Activated naive CD8-positive, alpha-beta T cell treated with anti-CD3 and anti-CD28 coated beads, Interleukin-2, amount 10 ng/mL, durations not matched to agents 7 days and 5 days (primary cell): ENCODE measurements around the gene ARL5A. TPM values are rescaled to one million over a fixed set of nuclear protein-coding genes. Genes with fewer than 3 reads are reported as not detected.
"Not testable (repeated sequence)": the region's sequence is repeated elsewhere in the genome, so short reads cannot be mapped to it uniquely, and the experiment has no call there.

Experiments used
- ATAC-seq: fragments of 150-1000 bp; cut with Tn5 transposase; one replicate; pipeline ENCODE4 v1.10.0; 2021; ENCODE audit warnings: low read depth, moderate library complexity
- POLR2A ChIA-PET: fragments of 350-600 bp; sonication (Branson Sonifier 250); formaldehyde crosslinking; loops from one replicate; lab custom pipeline; 2021; ENCODE audit warnings: antibody characterized with exemption; lab: Charles Lee
- DNase-seq: peaks from one replicate; pipeline ENCODE4 v3.0.0; 2021
- H3K27ac Mint-ChIP-seq: one replicate; pipeline ENCODE4 v1.8.0; 2022; ENCODE audit warnings: mild to moderate bottlenecking, mixed read lengths
- H3K27me3 Mint-ChIP-seq: one replicate; pipeline ENCODE4 v1.8.0; 2022; ENCODE audit warnings: mild to moderate bottlenecking, moderate library complexity, mixed read lengths
- H3K36me3 Mint-ChIP-seq: one replicate; pipeline ENCODE4 v1.8.0; 2021; ENCODE audit warnings: mild to moderate bottlenecking, mixed read lengths
- H3K4me1 Mint-ChIP-seq: one replicate; pipeline ENCODE4 v1.8.0; 2021; ENCODE audit warnings: mixed read lengths
- H3K4me3 Mint-ChIP-seq: one replicate; pipeline ENCODE4 v1.8.0; 2022; ENCODE audit warnings: mild to moderate bottlenecking, moderate library complexity, mixed read lengths
- H3K9me3 Mint-ChIP-seq: one replicate; pipeline ENCODE4 v1.8.0; 2021; ENCODE audit warnings: mixed read lengths
- total RNA-seq, 2 experiments: library from RNA; stranded (reverse); gene quantifications; one replicate each; pipeline ENCODE4 v1.2.3, GENCODE V29; 2021

Gene ARL5A
- 10 to 100 TPM; 41.6 to 44.8 TPM for total RNA-seq

DNA sequence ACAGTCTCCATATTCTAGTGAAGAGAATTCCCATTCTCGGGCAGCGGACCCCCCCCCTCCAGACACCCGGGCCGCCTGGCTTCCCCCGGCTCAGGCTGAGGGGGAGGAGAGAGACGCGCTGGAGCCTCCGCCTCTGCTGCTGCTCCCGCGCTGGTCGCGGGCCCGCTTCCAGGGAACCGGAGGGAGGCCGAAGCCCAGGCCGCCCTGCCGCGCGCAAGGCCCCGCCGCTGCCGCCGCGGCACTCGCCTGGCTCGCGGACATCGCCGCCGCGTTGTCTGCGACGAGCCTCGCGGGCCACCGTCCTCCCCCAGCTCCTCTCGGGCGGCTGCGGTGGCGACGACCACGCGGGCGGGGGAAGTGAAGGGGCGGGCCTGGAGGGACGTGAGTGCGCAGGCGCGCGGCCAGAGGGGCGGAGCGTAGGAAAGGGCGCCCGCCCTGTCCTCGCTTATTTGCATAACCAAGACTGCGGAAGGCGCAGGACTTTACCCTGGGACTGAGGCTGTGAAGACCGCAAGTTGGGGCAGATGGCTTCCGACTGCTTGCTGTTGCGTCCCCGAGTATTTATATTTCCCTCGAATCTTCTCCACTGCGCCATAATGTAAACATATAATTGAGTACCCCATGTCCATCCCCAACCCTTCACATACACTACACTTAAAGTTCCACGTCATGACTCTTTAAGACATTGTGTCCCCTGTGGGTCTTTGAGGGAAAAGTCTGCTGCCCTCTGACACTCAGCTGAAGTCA, at the start of gene ARL5A:
Gene ARL5A (minus strand): TSS at position 279 of the 747 bp plus-strand sequence. CDS start 245 bp downstream, at position 34.
- H3K27me3 Mint-ChIP-seq = no peaks in the 10 kb centered on the region
- no peaks in the 10 kb centered on the region for H3K9me3 Mint-ChIP-seq
- ATAC-seq = peak; percentile 96
- H3K4me1 Mint-ChIP-seq = peaks cover 25% of the 10 kb centered on the region
- H3K36me3 Mint-ChIP-seq = no peaks in the 10 kb centered on the region
- H3K27ac Mint-ChIP-seq = peak within 1 kb of the TSS; percentile 94
- DNase-seq = peak; percentile 99
- H3K4me3 Mint-ChIP-seq = peak within 1 kb of the TSS; percentile 94
- POLR2A ChIA-PET = interaction anchor here (1.0 to 1.7 kb wide), 5 partner anchors 9 to 567 kb away, joined by 5 to 6 read pairs (median 5); partner anchors contain the start of gene RBM43

DNA sequence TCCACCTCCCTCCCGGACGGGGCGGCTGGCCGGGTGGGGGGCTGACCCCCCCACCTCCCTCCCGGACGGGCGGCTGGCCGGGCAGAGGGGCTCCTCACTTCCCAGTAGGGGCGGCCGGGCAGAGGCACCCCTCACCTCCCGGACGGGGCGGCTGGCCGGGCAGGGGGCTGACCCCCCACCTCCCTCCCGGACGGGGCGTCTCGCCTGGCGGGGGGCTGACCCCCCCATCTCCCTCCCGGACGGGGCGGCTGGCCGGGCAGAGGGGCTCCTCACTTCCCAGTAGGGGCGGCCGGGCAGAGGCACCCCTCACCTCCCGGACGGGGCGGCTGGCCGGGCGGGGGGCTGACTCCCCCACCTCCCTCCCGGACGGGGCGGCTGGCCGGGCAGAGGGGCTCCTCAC, 47.4 kb upstream of the ARL5A start:
- DNase-seq, H3K27me3 Mint-ChIP-seq, ATAC-seq, H3K27ac Mint-ChIP-seq, H3K4me1 Mint-ChIP-seq, H3K4me3 Mint-ChIP-seq, H3K36me3 Mint-ChIP-seq, POLR2A ChIA-PET, H3K9me3 Mint-ChIP-seq: not testable (repeated sequence)

DNA sequence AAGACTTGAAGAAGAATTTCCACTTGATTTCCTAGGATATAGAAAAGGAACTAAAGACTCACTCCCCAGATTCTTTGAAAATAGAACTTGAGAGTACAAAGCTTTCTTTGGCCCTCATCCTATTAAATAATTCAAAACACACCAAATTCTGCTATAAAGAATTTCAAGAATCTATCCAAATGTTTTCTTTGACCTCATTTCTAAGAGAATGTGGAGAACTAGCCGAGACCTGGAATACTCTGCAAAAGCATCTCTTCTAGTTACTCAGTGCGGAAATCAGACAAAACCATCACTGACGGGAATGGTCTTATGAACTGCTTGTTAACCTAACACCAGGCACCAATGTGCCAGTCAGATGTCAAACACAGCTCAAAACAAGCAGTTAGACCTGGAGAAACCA, 44.2 kb upstream of the ARL5A start:
- Mint-ChIP-seq H3K36me3 (no peaks in the 10 kb centered on the region), H3K27ac (no peak overlapping the region), H3K4me1 (no peaks in the 10 kb centered on the region), H3K27me3 (peaks cover 3% of the 10 kb centered on the region), H3K9me3 (no peaks in the 10 kb centered on the region), H3K4me3 (no peak overlapping the region)
- no peak for DNase-seq
- POLR2A ChIA-PET = no interaction called here
- no peak for ATAC-seq

GRCh38 chr2:151869291-151869690, 41.1 kb upstream of the ARL5A start:
- ATAC-seq (no peak), DNase-seq (no peak)
- Mint-ChIP-seq H3K9me3 (no peaks in the 10 kb centered on the region), H3K27me3 (peaks cover 3% of the 10 kb centered on the region), H3K4me1 (no peaks in the 10 kb centered on the region), H3K4me3 (no peak overlapping the region), H3K27ac (no peak overlapping the region), H3K36me3 (no peaks in the 10 kb centered on the region)
- POLR2A ChIA-PET = no interaction called here

DNA sequence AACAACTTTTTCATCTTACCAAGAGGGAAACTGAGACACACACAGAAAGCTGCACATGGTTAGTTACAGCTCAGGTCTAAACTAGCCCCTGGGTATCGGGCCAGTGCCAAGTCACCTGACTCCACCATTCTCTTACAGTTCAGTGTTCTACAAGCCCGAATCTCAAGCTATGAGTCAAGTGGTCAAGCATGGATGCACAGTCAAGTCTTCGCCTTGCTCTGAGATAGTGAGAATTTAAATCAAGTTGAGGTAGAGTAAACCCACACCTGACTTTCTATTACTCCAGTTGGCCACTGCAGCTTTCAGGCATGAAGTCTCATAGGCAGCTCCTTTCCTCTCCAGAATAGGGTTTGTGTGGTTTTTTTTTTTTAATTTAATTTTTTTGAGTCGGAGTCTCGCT, 34.5 kb upstream of the ARL5A start:
- POLR2A ChIA-PET = no interaction called here
- H3K4me1 Mint-ChIP-seq = no peaks in the 10 kb centered on the region
- no peaks in the 10 kb centered on the region for H3K36me3 Mint-ChIP-seq

DNA sequence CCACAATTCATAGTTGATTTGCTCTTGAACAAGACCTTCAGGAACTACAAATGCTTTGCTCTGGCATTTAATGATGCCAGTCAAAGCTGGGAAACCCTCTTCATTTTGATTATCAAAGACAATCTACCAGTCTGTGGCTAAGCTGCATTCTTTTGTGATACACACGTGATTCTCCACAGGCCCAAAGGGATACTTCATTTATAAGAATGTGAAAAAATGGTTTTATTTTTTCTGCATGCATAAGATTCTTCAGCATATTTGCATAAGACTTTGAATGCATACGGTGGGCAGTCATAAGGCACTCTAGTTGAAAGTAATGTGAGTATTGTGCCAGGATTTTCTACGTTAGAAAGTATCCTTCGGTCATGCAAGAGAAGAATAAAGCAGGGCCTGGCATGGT, 33.0 kb upstream of the ARL5A start:
- ATAC-seq (no peak), DNase-seq (no peak)
- H3K4me1 Mint-ChIP-seq = no peaks in the 10 kb centered on the region
- no peaks in the 10 kb centered on the region for H3K27me3 Mint-ChIP-seq
- no peak overlapping the region for H3K4me3 Mint-ChIP-seq
- H3K27ac Mint-ChIP-seq = no peak overlapping the region
- POLR2A ChIA-PET = no interaction called here
- H3K36me3 Mint-ChIP-seq = no peaks in the 10 kb centered on the region
- H3K9me3 Mint-ChIP-seq = no peaks in the 10 kb centered on the region

More for the DNA sequence above, 34.5 kb upstream of the ARL5A start:
- H3K27ac Mint-ChIP-seq = no peak overlapping the region
- no peak overlapping the region for H3K4me3 Mint-ChIP-seq
- H3K27me3 Mint-ChIP-seq = no peaks in the 10 kb centered on the region
- H3K9me3 Mint-ChIP-seq = no peaks in the 10 kb centered on the region
- ATAC-seq = no peak
- no peak for DNase-seq

DNA sequence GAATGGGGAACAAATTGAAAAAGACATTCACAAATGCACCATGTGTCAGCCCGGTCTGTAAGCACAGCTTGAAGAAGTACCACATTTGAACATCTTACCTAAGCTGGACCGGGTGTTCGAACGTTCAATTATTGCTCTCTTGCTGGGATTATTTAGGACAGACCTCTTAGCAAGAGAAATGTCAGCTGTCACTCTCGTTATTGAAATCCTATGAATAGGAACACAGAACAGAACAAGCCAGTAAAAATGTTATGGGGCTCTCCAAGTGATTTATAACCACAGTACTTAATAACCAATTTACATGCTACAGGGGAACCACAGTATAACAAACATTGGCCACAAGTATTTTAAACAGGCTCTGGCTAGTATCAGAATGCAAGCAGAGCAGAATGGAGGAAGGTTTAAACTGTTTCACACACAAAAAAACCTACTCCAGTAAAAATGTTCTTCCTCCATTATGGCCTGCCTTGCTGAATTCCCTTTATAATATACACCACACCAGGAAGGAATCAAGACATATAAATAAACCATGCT, 32.5 kb upstream of the ARL5A start:
- POLR2A ChIA-PET = no interaction called here
- no peak overlapping the region for H3K4me3 Mint-ChIP-seq
- no peaks in the 10 kb centered on the region for H3K9me3 Mint-ChIP-seq
- DNase-seq = no peak
- no peak for ATAC-seq
- no peak overlapping the region for H3K27ac Mint-ChIP-seq
- H3K4me1 Mint-ChIP-seq = no peaks in the 10 kb centered on the region
- no peaks in the 10 kb centered on the region for H3K27me3 Mint-ChIP-seq
- H3K36me3 Mint-ChIP-seq = no peaks in the 10 kb centered on the region

- DNase-seq = no peak
- no peaks in the 10 kb centered on the region for H3K4me1 Mint-ChIP-seq
- ATAC-seq = no peak
- no peak overlapping the region for H3K4me3 Mint-ChIP-seq
- H3K9me3 Mint-ChIP-seq = no peaks in the 10 kb centered on the region
- H3K27ac Mint-ChIP-seq = no peak overlapping the region
- no peaks in the 10 kb centered on the region for H3K36me3 Mint-ChIP-seq
- POLR2A ChIA-PET = no interaction called here
- no peaks in the 10 kb centered on the region for H3K27me3 Mint-ChIP-seq
Measured at GRCh38 chr2:151860210-151860609, 32.0 kb upstream of the ARL5A start.

DNA sequence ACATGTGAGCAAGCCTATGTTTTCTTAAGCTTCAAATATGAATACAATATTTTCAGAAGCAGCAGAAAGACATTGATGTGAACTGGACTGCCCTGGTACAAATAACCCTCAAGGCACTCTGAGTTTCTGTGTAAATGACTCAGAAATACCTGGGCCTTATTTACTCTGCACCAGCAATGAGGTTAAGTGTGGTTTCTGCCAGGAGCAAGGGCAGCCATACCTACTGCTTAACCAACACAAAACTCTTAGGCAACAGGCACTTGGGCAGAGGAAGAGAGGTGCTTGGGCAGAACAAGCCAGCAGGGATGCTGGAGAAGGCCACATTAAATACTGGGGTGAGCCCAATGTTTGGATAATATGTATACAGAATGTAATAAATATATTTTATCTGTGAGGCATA, 29.4 kb upstream of the ARL5A start:
- no peak for ATAC-seq

GRCh38 chr2:151855111-151855510, 26.9 kb upstream of the ARL5A start:
- H3K9me3 Mint-ChIP-seq = no peaks in the 10 kb centered on the region
- DNase-seq (no peak), ATAC-seq (no peak)
- peaks cover 4% of the 10 kb centered on the region for H3K4me1 Mint-ChIP-seq
- no peaks in the 10 kb centered on the region for H3K36me3 Mint-ChIP-seq
- H3K27me3 Mint-ChIP-seq = peaks cover 3% of the 10 kb centered on the region
- no peak overlapping the region for H3K27ac Mint-ChIP-seq
- no peak overlapping the region for H3K4me3 Mint-ChIP-seq
- POLR2A ChIA-PET = no interaction called here

More for the DNA sequence above, 29.4 kb upstream of the ARL5A start:
- POLR2A ChIA-PET = no interaction called here
- H3K27me3 Mint-ChIP-seq = peaks cover 3% of the 10 kb centered on the region
- H3K4me3 Mint-ChIP-seq = no peak overlapping the region
- no peaks in the 10 kb centered on the region for H3K9me3 Mint-ChIP-seq
- peaks cover 4% of the 10 kb centered on the region for H3K4me1 Mint-ChIP-seq
- H3K36me3 Mint-ChIP-seq = no peaks in the 10 kb centered on the region
- DNase-seq = no peak
- no peak overlapping the region for H3K27ac Mint-ChIP-seq

DNA sequence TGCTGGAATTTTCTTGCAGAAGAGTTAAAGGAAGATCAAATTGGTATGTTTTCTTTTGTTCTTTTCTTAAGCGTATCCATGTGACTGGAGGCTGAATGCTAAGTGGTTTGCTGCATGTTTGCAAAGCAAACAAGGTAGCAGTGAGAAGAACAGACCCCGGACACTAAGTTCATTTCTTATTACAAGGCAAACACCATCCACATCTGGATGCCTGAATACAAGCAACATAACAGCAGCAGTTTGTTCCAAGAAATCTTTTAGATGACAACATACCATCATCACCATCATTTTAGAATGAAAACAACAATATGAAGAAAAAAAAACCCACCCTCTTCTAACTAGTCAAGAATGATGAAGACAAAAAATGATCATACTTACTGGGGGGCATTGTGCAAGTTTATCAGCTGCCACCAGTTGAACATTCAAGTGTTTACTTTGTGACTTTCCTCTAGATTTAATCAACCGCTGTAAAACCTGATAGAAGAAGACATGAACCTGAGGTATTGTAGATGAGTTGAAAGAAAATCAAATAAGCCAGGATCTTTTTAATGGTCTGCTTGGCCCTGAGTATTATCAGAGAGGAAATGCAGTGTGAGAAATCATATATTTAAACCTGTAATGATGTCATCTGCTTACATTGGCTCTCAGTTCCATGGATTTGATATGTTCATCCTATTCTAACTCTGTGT, 25.0 kb upstream of the ARL5A start:
- POLR2A ChIA-PET = no interaction called here
- no peaks in the 10 kb centered on the region for H3K9me3 Mint-ChIP-seq
- H3K36me3 Mint-ChIP-seq = no peaks in the 10 kb centered on the region
- no peak overlapping the region for H3K27ac Mint-ChIP-seq
- ATAC-seq (no peak), DNase-seq (no peak)
- H3K4me1 Mint-ChIP-seq = peaks cover 4% of the 10 kb centered on the region
- H3K4me3 Mint-ChIP-seq = no peak overlapping the region
- peaks cover 3% of the 10 kb centered on the region for H3K27me3 Mint-ChIP-seq

GRCh38 chr2:151852260-151853069, 24.2 kb upstream of the ARL5A start:
- ATAC-seq = no peak

DNA sequence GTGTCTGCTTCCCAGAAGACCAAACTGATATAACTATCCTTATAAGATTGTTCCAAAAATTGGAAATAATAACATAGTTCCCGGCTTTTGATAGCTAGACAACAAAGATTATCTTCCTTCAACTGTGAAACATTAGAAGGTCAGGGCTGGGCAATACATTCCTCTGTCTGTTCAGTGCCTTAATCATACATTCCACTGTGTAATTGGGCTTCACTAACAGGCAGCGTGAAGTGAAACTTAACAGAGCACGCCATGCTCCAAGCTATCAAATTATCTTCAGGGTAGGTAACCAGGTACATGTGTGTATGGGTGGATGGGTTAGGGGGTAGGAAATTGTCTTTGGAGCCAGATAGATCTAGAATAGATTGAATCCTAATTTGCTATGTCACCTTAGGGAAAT, 23.5 kb upstream of the ARL5A start:
- H3K27ac Mint-ChIP-seq = no peak overlapping the region
- DNase-seq = no peak
- H3K36me3 Mint-ChIP-seq = no peaks in the 10 kb centered on the region
- H3K4me3 Mint-ChIP-seq = no peak overlapping the region
- peaks cover 4% of the 10 kb centered on the region for H3K4me1 Mint-ChIP-seq
- H3K9me3 Mint-ChIP-seq = no peaks in the 10 kb centered on the region
- ATAC-seq = no peak
- POLR2A ChIA-PET = no interaction called here
- peaks cover 3% of the 10 kb centered on the region for H3K27me3 Mint-ChIP-seq

More at GRCh38 chr2:151852260-151853069, 24.2 kb upstream of the ARL5A start:
- no peaks in the 10 kb centered on the region for H3K9me3 Mint-ChIP-seq
- POLR2A ChIA-PET = no interaction called here
- no peaks in the 10 kb centered on the region for H3K36me3 Mint-ChIP-seq
- no peak overlapping the region for H3K4me3 Mint-ChIP-seq
- no peak for DNase-seq
- no peak overlapping the region for H3K27ac Mint-ChIP-seq
- H3K27me3 Mint-ChIP-seq = peaks cover 3% of the 10 kb centered on the region
- H3K4me1 Mint-ChIP-seq = peaks cover 4% of the 10 kb centered on the region
